Osteocyte (in vitro differentiated cells): ENCODE data around the gene TINAGL1. TPM values are rescaled to one million over a fixed set of nuclear protein-coding genes. Genes with fewer than 3 reads are reported as not detected.

Experiments
- DNase-seq: peaks from one replicate; pipeline ENCODE4 v3.0.0; 2021; ENCODE audit warnings: mixed read lengths; ENCODE audit not compliant: unreplicated experiment; ENCODE audit errors: extremely low spot score
- H3K27ac Mint-ChIP-seq: one replicate; pipeline ENCODE4 v1.8.0; 2021; ENCODE audit warnings: mild to moderate bottlenecking, mixed read lengths; ENCODE audit not compliant: unreplicated experiment
- H3K27me3 Mint-ChIP-seq: one replicate; pipeline ENCODE4 v1.8.0; 2021; ENCODE audit warnings: mixed read lengths; ENCODE audit not compliant: unreplicated experiment
- H3K36me3 Mint-ChIP-seq: one replicate; pipeline ENCODE4 v1.8.0; 2021; ENCODE audit warnings: mixed read lengths; ENCODE audit not compliant: unreplicated experiment
- H3K4me1 Mint-ChIP-seq: one replicate; pipeline ENCODE4 v1.8.0; 2021; ENCODE audit warnings: mixed read lengths; ENCODE audit not compliant: unreplicated experiment
- H3K4me3 Mint-ChIP-seq: one replicate; pipeline ENCODE4 v1.8.0; 2021; ENCODE audit warnings: mild to moderate bottlenecking, moderate library complexity, mixed read lengths; ENCODE audit not compliant: unreplicated experiment
- H3K9me3 Mint-ChIP-seq: one replicate; pipeline ENCODE4 v1.8.0; 2021; ENCODE audit warnings: mixed read lengths; ENCODE audit not compliant: unreplicated experiment
- total RNA-seq: library from RNA; stranded (reverse); gene quantifications from 2 replicates; pipeline ENCODE4 v1.2.1, GENCODE V29; 2021
- TF ChIP-seq, protein P1 (sequence below): fragments of 200-600 bp; sonication (generic); IDR thresholded peaks from 2 replicates; pipeline ENCODE4 v1.5.0; 2021; ENCODE audit warnings: antibody characterized with exemption, mild to moderate bottlenecking, moderate library complexity

Gene TINAGL1
- total RNA-seq, 1 donor from 2014 or later = 10.0 TPM

- peak; percentile 36 for DNase-seq
- Mint-ChIP-seq H3K36me3 (no peaks in the 10 kb centered on the region), H3K4me1 (peaks cover 26% of the 10 kb centered on the region), H3K27me3 (no peaks in the 10 kb centered on the region), H3K4me3 (no peak overlapping the region), H3K9me3 (no peaks in the 10 kb centered on the region), H3K27ac (no peak overlapping the region)
- TF ChIP-seq, protein P1, sequence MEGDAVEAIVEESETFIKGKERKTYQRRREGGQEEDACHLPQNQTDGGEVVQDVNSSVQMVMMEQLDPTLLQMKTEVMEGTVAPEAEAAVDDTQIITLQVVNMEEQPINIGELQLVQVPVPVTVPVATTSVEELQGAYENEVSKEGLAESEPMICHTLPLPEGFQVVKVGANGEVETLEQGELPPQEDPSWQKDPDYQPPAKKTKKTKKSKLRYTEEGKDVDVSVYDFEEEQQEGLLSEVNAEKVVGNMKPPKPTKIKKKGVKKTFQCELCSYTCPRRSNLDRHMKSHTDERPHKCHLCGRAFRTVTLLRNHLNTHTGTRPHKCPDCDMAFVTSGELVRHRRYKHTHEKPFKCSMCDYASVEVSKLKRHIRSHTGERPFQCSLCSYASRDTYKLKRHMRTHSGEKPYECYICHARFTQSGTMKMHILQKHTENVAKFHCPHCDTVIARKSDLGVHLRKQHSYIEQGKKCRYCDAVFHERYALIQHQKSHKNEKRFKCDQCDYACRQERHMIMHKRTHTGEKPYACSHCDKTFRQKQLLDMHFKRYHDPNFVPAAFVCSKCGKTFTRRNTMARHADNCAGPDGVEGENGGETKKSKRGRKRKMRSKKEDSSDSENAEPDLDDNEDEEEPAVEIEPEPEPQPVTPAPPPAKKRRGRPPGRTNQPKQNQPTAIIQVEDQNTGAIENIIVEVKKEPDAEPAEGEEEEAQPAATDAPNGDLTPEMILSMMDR = no peak
Observed at GRCh38 chr1:31581821-31582810, 5.8 kb downstream of the TINAGL1 start.

- peak; percentile 75 for DNase-seq
- TF ChIP-seq, protein P1 = no peak
- Mint-ChIP-seq H3K36me3 (no peaks in the 10 kb centered on the region), H3K27ac (peak overlapping the region; percentile 57), H3K4me3 (no peak overlapping the region), H3K4me1 (peaks cover 33% of the 10 kb centered on the region), H3K27me3 (no peaks in the 10 kb centered on the region), H3K9me3 (no peaks in the 10 kb centered on the region)
Observed at GRCh38 chr1:31583082-31583994, 7.0 kb downstream of the TINAGL1 start.

DNA sequence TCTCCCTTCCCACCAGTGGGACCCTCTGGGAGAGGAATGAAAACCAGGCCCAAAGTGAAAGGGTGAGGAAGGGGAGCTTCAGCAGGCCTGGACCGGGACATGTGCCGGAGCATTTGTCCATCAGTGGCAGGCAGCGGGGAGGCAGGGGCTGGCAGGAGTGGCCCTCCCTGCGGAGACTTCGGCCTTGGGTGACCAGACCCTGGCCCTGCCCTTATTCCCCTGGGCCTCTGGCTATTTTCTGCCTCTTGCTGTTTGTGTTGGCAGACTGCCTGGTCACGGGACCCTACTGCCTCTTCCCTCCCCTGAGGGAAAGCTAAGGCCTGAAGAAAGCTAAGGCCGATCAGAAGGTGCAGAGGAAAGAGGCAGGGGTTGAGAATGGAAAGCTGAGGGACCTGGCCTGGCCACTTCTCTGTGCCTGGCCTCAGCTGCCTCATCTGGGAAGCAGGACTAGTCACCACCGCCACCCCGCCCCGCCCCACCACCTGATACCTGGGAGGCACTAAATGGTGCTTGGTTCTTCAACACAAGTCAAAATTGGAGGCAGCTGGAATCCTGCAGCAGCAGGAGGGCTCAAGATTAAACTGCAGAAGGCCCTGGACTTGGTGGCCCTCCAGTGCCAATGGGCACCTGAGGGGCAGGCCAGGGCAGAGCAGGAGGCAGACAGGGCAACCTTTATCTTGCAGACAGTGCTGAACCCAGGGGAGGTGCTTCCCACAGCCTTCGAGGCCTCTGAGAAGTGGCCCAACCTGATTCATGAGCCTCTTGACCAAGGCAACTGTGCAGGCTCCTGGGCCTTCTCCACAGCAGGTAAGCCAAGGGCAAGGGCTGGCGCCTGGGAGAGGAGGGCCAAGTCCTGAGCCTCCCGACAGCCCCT is 7.9 kb downstream of the TINAGL1 start:
- TF ChIP-seq, protein P1 = no peak

DNA sequence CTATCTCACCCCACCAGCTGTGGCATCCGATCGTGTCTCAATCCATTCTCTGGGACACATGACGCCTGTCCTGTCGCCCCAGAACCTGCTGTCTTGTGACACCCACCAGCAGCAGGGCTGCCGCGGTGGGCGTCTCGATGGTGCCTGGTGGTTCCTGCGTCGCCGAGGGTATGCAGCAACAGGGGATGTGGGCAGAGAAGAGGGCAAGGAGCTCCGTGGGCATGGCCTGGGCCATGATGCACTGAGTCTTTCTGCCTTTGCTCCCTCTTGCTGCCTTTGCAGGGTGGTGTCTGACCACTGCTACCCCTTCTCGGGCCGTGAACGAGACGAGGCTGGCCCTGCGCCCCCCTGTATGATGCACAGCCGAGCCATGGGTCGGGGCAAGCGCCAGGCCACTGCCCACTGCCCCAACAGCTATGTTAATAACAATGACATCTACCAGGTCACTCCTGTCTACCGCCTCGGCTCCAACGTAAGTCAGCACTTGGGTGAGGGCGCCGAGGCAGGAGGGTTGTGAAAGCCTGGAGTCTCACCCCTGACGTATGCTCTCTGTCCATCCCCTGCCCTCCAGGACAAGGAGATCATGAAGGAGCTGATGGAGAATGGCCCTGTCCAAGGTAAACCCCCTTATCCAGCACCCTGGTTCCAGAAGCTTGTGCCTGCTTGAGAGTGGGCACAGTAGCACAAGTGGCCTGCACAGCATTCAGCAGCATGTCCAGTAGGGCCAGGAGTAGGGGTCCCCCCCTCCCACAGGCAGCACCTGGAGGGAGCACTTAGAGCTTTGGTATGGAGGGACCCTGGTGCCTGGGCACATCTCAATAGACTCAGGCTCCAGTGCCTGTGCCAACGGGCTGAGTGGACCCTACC is 8.8 kb downstream of the TINAGL1 start:
- TF ChIP-seq, protein P1 = no peak
- no peak overlapping the region for H3K4me3 Mint-ChIP-seq
- H3K9me3 Mint-ChIP-seq = no peaks in the 10 kb centered on the region
- H3K36me3 Mint-ChIP-seq = no peaks in the 10 kb centered on the region
- no peaks in the 10 kb centered on the region for H3K27me3 Mint-ChIP-seq
- H3K27ac Mint-ChIP-seq = no peak overlapping the region
- peaks cover 36% of the 10 kb centered on the region for H3K4me1 Mint-ChIP-seq
- DNase-seq = peak; percentile 75

More for the DNA sequence above, 7.9 kb downstream of the TINAGL1 start:
- no peak overlapping the region for H3K4me3 Mint-ChIP-seq
- H3K9me3 Mint-ChIP-seq = no peaks in the 10 kb centered on the region
- H3K4me1 Mint-ChIP-seq = peaks cover 35% of the 10 kb centered on the region
- no peaks in the 10 kb centered on the region for H3K27me3 Mint-ChIP-seq
- DNase-seq = peak; percentile 91
- peak overlapping the region; percentile 57 for H3K27ac Mint-ChIP-seq
- H3K36me3 Mint-ChIP-seq = no peaks in the 10 kb centered on the region
